HG02885 (cell line): Measurements from ENCODE around the gene HMGCR.

Source experiments
- ATAC-seq: cut with Tn5 transposase; IDR thresholded peaks from one replicate; pipeline ENCODE4 v1.9.1; 2021; ENCODE audit warnings: mild to moderate bottlenecking; ENCODE audit not compliant: unreplicated experiment, poor library complexity

HMGCR gene

DNA sequence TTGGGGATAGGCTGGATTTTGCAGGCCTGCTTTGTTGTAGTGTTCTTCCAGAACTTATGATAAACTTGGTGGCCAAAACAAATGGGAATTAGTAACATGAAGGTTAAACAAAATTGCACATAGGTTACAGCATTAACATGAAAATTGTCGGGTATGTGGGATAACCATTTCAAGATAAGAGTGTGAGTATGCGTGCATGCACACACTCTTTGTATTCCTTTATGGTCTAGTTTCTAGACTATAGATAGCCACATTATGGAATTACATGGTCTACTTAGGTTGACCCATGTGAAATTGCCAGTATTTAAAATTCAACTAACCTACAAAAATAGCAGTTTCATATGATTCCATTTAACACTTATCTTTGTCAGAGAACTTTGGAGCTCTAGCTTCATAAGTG is 1.4 kb downstream of the HMGCR start:
- ATAC-seq, result no peak

DNA sequence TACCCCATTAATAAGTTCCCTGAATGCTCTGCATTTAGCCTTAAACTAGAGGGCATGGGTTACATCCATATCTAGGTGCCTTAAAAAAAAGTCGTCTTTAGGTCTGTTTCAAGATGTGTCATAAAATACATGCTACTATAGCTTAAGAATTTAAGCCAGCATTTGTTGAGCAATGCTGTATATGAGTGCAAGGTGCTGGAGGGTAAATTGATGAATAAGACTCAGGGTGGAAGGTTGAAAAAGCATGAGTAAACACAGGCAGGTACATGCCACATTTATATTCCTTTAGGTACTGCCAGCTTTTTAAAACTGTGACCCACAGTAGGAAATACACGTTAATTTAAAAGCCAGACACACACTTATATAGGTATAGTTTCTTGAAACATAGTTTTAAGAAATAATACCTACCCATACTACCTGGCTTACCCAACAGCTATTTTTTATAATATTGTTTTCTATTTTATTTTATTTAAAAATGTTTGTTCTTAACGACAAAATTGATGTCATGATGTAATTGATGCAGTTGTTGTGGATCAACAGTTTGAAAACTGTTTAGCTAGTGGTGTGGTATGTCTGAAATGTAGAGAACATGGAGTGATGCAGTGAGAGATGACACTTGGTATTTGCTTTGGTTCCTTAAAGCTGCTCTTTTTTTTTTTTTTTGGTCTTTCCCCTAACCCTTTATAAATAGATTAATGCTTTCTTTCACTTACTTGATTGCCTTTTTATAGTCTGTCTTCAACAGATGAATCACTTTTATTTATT is 3.9 kb downstream of the HMGCR start:
- no peak for ATAC-seq

DNA sequence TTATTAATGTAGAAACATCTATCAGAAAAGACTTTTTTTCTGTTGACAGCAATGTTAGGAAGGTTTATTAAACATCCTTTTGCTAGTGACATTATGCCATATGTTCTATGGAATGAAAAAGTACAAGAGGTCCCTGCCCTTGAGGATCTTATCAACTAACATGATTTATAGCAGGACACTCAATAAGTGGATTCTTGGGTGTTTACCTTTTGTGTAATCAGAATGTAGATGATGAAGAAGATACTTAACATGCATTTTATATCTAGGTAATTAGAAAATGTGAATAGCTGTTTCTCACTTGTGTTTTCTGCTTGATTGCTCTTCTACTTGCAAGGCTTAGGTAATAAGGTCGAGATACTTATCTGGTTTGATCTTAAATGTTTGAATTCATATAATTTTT is 4.9 kb downstream of the HMGCR start:
- no peak for ATAC-seq

DNA sequence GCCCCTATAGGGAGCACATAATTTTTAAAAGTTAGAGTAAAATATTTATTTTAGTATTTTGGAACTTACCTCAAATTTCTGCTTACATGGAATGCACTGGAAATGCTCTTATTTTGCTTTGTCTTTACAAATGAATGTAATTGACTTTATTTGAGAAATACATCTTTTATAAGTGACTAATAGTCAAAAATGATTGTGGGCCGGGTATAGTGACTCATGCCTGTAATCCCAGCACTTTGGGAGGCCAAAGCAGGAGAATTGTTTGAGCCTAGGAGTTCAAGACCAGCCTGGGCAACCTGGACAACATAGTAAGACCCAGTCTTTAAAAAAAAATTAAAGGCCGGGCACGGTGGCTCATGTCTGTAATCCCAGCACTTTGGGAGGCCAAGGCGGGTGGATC is 5.8 kb downstream of the HMGCR start:
- no peak for ATAC-seq

DNA sequence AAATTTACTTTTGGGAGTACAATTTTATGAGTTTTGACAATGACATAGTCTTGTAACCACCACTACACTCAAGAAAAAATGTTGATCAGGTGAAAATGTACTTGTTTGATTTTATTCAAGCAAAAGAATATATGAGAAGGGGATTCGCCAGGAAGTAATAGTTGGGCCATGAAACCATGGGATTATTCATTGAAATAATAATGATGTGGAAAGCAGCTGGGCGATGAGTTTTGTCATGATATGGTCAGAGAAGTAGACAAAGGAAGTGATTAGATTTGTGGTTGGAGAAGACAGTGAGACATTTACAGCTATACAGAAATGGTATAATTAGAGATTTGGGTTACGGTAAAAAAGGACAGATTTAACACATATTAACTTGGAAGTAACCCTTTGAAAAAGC is 11.2 kb downstream of the HMGCR start:
- ATAC-seq, result no peak

DNA sequence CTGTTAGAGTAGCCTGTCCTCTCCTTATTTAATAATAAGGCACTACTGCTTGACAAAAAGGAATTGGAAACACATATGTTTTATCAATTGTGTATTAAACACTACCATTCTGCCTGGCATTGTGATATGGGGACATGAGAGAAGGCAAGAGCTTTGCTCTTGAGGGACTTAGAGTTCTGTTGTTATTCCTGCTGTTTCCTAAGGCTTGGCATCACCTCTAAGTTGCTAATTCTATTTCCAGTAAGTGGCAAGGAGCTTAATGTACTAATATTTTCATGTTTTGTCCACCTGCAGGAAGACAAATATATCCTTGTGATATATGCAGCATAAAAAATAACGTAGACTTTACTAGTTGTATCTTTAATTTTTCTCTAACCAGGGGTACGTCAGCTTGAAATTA is 12.6 kb downstream of the HMGCR start:
- ATAC-seq, result no peak

DNA sequence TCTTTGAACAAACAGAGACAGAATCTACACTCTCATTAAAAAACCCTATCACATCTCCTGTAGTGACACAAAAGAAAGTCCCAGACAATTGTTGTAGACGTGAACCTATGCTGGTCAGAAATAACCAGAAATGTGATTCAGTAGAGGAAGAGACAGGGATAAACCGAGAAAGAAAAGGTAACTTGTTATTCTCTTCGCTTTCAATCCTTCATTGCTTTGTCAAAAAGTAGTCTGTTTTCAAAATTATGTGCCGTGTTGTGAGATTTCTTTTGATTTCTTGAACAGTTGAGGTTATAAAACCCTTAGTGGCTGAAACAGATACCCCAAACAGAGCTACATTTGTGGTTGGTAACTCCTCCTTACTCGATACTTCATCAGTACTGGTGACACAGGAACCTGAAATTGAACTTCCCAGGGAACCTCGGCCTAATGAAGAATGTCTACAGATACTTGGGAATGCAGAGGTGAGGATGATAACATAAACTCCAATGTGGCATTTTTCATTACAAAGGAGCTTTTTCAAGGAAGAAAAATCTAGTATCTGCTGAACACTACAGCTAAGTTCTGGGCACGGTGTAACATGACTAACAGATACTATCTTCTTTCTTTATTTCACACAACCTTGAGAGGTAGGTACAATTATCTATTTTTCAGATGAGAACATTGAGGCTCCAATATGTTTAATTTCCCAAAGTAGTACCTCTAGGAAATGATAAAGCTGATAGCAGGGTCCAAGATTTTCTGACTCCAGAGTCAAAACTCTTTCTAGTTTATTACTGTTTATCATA is 14.3 kb downstream of the HMGCR start:
- ATAC-seq, result no peak

DNA sequence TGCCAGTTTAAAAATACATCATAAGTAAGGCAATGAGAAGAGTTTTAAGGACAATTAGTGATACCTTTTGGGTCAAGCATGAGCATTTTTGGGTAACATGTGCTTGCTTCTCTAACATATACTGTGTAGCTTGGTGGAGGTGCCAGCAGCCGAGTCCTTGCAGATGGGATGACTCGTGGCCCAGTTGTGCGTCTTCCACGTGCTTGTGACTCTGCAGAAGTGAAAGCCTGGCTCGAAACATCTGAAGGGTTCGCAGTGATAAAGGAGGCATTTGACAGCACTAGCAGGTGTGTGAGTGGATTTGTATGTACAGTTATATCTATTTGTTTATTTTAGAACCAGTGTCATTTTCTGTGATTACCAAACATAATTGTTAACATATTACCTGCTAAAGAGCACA is 18.2 kb downstream of the HMGCR start:
- ATAC-seq, result no peak

DNA sequence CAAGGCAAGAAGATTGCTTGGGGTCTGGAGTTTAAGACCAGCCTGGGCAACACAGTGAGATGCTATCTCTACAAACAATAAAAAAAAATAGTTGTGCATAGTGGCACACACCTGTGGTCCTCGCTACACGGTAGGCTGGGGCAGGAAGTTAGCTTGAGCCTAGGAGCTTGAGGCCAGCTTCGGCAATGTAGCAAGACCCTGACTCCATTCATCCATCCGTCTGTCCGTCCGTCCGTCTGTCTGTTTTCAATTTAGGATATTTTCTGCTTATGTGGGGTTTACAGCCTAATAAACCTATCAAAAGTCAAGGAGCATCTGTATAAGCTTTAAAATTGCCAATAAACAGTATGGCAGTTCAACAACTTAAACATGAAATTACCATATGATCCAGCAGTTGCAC is 19.7 kb downstream of the HMGCR start:
- no peak for ATAC-seq

DNA sequence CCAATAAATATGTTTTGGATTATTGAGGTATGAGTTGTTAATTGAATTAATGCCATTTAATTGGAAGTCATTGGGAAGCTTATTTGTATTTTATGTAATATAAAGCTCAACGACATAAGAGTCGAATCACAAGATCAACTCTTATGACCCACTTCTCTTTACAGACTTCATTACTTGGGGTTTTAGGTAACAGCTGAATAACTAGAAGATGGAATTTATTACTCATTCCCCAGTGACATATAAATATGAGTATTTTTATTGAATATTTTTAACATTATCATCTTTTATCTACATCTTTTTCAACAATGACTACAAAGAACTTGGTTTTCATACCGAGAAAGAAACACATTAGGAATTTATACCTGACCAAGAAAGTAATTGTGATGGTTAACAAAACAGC is 21.1 kb downstream of the HMGCR start:
- no peak for ATAC-seq

DNA sequence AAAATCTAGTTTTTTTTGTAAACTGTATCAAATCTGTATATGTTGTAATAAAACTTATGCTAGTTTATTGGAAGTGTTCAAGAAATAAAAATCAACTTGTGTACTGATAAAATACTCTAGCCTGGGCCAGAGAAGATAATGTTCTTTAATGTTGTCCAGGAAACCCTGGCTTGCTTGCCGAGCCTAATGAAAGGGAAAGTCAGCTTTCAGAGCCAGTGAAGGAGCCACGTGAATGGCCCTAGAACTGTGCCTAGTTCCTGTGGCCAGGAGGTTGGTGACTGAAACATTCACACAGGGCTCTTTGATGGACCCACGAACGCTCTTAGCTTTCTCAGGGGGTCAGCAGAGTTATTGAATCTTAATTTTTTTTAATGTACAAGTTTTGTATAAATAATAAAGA is 24.3 kb downstream of the HMGCR start:
- no peak for ATAC-seq

DNA sequence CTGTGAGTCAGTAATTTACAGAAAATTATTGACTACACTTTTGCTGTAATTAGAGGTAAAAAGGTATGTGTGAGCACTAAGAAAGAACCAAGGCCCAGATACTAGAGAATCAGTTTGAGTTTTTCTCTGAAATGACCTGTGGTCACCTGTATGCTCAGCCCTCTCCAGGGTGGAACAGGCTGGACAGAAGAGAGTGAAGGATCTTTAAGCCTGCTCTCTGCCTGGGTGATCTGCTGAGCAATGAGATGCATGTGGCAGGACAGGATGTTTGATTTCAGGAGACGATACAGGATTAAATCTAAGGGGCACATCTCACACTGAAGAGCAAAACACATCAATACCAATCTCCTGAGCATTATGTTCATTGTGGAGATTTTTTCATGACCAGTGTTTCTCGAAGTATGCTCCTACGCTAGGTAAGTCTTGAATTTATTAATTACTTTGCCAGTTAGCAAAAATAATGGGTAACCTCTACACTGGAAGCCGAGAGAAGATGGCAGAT is 25.5 kb downstream of the HMGCR start:
- no peak for ATAC-seq

DNA sequence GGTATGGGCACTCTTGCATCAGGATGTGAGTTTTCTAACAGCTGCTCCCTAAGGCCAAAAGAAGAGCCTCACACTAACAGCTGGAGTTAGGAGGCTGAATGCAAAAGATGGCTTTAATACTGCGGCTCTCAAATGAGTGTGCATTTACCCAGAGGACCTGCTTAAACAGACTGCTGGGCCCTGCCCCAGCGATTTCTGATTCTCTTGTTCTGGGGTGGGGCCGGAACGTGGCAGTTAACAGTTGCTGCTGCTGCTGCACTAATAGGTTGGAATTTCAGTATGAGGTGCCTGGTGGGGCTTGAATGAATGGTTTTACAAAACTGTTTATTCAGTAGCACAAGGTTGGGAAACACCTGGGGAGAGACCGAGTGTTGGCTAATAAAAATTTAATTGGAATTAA is 26.1 kb downstream of the HMGCR start:
- ATAC-seq, result no peak

DNA sequence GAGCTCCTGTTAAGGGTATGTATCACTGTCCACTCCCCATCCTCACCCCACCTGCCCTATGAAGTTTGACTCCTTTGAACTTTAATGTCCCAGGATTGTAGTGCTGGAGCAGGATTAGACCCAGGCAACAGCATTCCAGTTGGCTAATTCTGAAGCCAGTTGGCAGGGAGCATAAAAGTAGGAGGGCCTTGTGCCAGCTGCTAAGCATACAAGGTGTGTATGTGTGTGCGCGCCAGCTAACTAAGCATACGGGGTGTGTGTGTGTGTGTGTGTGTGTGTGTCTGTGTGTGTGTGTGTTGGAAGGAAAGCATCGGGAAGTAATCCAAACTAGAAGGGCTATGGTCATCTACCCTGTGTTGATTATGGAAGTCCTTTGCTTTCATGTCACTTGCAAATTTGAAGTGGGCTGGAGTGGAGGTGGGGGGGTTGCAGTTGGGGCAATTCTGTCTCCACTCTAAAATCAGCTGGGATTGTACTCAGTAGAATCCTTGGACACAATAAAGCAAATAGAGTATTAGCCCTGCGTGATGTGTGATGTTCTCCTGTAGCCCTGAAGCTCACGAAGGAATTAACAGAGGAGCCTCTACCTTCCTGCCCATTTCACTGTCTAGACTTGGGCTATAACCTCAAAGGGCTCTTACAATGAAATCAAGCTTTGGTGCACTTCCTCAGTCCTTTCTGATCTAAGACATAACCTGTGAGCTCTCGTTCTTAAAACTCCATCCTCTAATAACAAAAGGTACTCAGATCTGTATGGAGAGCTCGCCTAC is 26.9 kb downstream of the HMGCR start:
- ATAC-seq, result no peak

DNA sequence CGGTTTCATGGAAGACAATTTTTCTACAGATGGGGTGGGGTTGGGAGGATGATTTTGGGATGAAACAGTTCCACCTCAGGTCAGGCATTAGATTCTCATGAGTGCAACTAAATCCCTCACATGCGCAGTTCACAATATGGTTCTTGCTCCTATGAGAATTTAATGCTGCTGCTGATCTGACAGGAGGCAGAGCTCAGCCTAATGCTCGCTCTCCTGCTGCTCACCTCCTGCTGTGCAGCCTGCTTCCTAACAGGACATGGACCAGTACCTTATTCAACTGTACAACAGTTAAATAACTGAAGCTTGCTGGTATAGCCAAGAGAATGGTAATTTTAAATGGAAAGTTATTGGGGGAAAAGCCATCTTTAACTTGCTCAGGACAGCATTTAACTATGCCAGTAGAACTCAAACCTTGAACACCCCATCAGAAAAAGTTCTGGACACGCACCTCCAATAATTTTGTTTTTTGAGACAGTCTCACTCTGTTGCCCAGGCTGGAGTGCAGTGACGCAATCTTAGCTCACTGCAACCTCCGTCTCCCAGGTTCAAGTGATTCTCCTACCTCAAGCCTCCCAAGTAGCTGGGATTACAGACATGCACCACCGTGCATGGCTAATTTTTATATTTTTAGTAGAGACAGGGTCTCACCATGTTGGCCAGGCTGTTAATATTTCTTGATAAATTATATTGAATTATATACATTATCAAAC is 27.7 kb downstream of the HMGCR start:
- no peak for ATAC-seq

DNA sequence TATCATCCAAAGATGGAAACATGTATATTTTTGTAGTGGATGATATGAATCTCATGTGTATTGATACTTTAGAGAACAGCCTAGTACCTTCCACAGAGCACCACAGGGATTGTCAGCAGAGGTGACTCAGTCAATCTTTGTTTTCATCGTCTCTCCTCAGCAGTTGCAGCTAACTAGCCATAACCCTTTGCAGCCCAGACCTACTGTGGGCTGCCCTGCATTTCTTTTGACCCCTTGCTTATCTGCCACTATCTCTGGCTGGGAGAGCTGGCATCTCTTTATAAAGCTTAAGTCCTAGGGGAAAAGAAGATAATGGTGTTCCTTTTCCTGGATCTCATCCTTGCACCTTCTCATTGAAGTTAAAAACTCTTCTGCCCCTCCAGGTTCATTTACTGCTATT is 28.7 kb downstream of the HMGCR start:
- ATAC-seq, result no peak

DNA sequence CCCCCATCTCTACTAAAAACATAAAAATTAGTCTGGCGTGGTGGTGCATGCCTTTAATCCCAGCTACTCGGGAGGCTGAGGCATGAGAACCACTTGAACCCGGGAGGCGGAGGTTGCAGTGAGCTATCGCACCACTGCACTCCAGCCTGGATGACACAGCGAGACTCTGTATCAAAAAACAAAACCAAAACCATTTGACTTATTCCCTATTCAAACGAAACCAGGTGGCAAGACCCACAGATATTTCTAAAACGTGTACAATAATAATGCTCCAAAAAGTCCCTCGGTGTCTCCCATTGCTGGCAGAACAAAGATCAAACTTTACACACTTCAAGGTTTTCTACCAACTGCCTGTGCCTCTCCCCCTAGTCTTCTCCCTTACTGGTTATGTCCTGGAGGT is 29.8 kb downstream of the HMGCR start:
- peak; percentile 82 for ATAC-seq

DNA sequence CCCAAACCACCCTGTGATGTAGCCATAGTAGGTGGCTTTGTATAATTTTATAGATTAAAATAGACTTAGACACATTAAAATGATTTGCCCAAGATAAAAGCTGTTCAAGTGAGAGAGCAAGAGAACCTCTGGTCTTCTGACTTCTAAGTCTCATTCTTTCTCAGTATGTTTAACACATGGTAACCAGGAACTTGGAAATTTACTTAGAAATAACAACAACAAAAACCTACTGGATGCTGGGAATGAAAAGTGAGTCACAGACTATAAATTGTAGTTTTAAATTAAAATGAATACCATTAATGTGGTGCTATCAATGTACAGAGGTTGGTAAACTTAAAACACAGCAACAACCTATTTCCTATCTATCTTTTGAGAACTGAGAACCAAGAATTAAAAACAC is 30.4 kb downstream of the HMGCR start:
- ATAC-seq, result peak; percentile 2

DNA sequence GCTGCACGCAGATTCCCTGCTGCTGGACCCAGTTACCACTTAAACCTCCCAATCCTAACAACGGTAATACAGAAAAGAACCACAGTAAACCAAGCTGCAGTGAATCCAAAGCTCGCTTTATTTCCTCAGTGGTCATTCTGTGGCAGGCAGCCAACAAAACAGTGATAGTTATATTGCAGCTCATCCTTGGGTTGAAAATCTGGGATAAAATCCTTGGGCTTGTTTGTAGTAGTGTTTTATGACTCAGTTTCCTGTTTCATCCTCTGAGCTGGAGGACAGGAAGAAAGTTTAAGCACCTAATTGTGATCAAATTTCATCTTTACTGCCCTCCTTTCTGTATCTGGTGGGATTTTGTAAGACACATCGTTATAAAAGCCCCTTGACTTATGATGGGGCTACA is 31.4 kb downstream of the HMGCR start:
- ATAC-seq, result no peak

DNA sequence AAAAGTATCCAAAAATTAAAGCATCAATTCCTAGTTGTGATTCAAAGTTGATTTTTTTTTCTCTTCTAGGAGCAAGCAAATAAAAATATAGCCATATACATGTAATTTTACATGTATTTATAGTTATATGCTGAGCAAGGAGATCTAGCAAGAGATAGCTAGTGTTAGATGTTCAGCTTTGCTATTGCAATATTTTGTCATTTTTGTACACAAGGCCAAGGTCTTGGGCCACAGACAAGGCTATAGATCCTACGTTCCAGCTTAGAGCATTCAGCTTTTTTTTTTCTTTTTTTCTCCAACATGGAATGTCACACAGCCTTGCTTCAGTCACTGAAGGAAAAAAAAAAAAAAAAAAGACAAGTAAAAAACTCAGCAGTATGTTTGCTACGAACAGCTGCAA is 36.8 kb downstream of the HMGCR start:
- ATAC-seq, result no peak
